SH-SY5Y (cell line): ENCODE results near the gene GPSM1.

Experiments used
- GATA2 ChIP-seq: IDR thresholded peaks from 2 replicates; pipeline ENCODE4 v1.6.1; 2011; ENCODE audit warnings: mild to moderate bottlenecking, low read depth, low read length
- GATA3 ChIP-seq: IDR thresholded peaks from 2 replicates; pipeline ENCODE4 v1.6.1; 2011; ENCODE audit warnings: low read depth, mild to moderate bottlenecking, low read length, moderate library complexity

- TF ChIP-seq GATA2, result no peak
- TF ChIP-seq GATA3, result no peak
Observed at GRCh38 chr9:136353757-136354488, 26.6 kb downstream of the GPSM1 start.
